ENCODE results near the gene HDGFL1.

The HDGFL1 gene

GRCh38 chr6:22590423-22590822 lies 21.1 kb downstream of the HDGFL1 start:
- TF ChIP-seq, protein P1, sequence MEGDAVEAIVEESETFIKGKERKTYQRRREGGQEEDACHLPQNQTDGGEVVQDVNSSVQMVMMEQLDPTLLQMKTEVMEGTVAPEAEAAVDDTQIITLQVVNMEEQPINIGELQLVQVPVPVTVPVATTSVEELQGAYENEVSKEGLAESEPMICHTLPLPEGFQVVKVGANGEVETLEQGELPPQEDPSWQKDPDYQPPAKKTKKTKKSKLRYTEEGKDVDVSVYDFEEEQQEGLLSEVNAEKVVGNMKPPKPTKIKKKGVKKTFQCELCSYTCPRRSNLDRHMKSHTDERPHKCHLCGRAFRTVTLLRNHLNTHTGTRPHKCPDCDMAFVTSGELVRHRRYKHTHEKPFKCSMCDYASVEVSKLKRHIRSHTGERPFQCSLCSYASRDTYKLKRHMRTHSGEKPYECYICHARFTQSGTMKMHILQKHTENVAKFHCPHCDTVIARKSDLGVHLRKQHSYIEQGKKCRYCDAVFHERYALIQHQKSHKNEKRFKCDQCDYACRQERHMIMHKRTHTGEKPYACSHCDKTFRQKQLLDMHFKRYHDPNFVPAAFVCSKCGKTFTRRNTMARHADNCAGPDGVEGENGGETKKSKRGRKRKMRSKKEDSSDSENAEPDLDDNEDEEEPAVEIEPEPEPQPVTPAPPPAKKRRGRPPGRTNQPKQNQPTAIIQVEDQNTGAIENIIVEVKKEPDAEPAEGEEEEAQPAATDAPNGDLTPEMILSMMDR (IDR thresholded peaks at IDR 0.05) = no peak

DNA sequence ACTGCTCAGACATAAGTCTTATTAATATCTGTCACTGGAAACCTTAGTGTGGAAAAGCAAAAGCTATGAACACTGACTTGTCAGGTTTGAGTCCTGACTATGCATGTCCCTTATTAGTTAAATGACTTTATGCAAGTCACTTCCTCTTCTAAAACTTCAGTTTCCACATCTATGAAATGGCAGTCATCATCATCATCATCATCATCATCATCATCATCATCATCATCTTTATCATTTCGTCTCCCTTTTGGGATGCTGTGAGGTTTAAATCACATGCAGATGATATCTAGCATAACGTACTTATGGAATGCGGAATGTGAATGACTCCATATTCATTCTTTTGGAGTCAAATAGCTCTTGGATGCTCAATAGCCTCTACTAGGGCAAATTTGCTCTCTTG lies 24.5 kb downstream of the HDGFL1 start:
- TF ChIP-seq, protein P1 (IDR thresholded peaks at IDR 0.05) = no peak

DNA sequence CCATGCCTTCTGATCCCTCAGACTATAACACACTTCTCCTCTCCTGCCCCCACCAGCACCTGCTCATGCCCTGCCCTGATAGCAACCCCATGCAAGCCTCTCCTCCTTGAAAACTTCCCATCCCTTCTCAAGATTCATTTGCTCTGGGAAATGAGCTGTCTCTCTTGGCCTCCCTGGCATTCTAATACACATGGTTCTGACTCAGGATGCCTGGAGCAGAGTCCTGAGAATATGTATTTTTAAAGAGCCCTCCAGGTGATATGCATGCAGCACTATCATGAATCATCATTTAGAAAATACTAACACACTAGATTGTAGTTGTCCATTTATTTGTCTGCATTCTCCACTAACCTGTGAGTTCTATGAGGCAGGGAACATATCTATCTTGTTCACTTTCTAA lies 26.6 kb downstream of the HDGFL1 start:
- TF ChIP-seq, protein P1 (IDR thresholded peaks at IDR 0.05) = no peak

GRCh38 chr6:22598339-22598738 lies 29.0 kb downstream of the HDGFL1 start:
- TF ChIP-seq, protein P1 (IDR thresholded peaks at IDR 0.05) = no peak

DNA sequence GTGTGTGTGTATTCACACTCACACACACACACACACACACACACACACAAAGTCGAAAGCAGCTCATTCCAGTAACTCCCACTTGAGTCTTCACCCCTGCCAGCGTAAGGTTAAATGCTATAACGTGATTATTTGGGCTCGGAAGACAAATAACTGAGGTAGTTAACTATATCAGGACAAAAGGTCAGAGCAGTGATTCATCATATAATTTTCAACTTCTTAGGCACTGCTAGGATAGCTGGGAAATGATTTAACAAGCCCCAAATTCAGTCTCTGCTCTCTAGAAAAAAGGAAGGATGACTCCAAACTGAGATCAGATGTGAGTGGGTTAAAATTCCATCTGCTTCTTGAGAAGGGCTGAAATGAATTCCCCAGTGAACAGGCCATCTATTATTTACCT lies 30.7 kb downstream of the HDGFL1 start:
- TF ChIP-seq, protein P1 (IDR thresholded peaks at IDR 0.05) = no peak

- TF ChIP-seq, protein P1 (IDR thresholded peaks at IDR 0.05) = no peak
Measured at GRCh38 chr6:22601984-22602383, 32.6 kb downstream of the HDGFL1 start.

DNA sequence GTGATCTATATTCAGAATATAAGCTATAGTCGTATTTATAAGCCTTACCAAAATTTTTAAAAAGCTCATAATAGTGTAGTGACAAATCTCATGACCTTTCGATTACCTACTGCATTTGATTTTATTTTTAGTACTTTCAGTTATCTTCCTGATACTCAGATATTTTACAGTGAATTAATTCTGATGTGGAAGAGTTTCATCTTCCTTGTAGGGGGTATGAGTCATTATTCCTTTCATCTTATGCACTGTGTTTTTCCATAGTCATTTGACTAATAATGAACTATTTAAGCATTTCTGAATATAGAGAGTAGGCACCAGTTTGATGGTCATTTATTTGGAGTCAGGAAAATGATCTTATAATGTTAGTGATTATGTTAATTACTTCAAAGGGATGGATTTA lies 36.4 kb downstream of the HDGFL1 start:
- TF ChIP-seq, protein P1 (IDR thresholded peaks at IDR 0.05) = no peak

DNA sequence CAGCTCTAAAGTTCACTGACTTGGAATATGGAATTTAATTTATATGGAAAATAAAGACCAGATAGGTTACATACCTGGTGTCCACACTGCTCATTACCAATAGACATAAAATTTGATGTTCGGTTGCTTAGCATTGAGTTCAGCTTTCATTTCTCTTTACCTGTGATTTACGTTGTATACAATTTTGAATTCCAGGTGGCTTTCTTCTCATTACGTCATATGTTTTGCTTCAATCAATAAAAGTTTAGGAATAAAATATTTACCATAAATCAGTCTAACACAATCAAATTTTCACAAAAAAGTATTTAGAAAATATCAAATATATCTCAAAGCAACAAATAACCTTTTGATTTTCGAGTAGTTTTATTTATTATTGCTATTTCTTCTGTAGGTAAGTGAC lies 40.8 kb downstream of the HDGFL1 start:
- TF ChIP-seq, protein P1 (IDR thresholded peaks at IDR 0.05) = no peak
